Measurements from ENCODE around the gene KANSL3. TPM values are rescaled to one million over a fixed set of nuclear protein-coding genes. Genes with fewer than 3 reads are reported as not detected.

The KANSL3 gene
- total RNA-seq, 2 experiments from 2014 or later, result 54.4 to 61.8 TPM

- Mint-ChIP-seq H3K9me3 (no peaks in the 10 kb centered on the region), H3K4me3 (no peak overlapping the region), H3K4me1 (ENCODE audit: low read depth) (no peaks in the 10 kb centered on the region), H3K27ac (no peak overlapping the region), H3K36me3 (ENCODE audit: low read depth) (no peaks in the 10 kb centered on the region), H3K27me3 (peaks cover 3% of the 10 kb centered on the region)
- Histone ChIP-seq H3K27ac (ENCODE audit: low read depth in 1 of 2, low read length in 2 of 2) (no peak overlapping the region), H3K27me3 (ENCODE audit: control insufficient read depth in 1 of 2, insufficient read depth in 2 of 2, low read length in 2 of 2) (no peaks in the 10 kb centered on the region), H3K4me3 (ENCODE audit: low read length) (no peak overlapping the region), H3K36me3 (ENCODE audit: insufficient read depth, low read length) (no peaks in the 10 kb centered on the region), H3K4me1 (ENCODE audit: insufficient read depth, low read length) (no peaks in the 10 kb centered on the region), H3K9me3 (ENCODE audit: control insufficient read depth in 1 of 2, insufficient read depth in 1 of 2, low read length in 2 of 2) (no peaks in the 10 kb centered on the region)
- ATAC-seq (ENCODE audit: poor library complexity), result no peak
- no peak for TF ChIP-seq CTCF (IDR thresholded peaks at IDR 0.05)
- intact Hi-C loops (cut with DNase I, micrococcal nuclease), result no loop called here
- ChIA-PET CTCF (no interaction called here), POLR2A (no interaction called here)
- DNase-seq, result no peak
These were observed 46.9 kb upstream of the KANSL3 start for GRCh38 chr2:96684883-96685576.

GRCh38 chr2:96683972-96684820, 46.1 kb upstream of the KANSL3 start:
- ChIA-PET CTCF (no interaction called here), POLR2A (no interaction called here)
- no peaks in the 10 kb centered on the region for H3K4me1 ChIP-seq (ENCODE audit: insufficient read depth, low read length)
- peaks cover 3% of the 10 kb centered on the region for H3K27me3 Mint-ChIP-seq
- H3K4me1 Mint-ChIP-seq (ENCODE audit: low read depth), result no peaks in the 10 kb centered on the region
- no peaks in the 10 kb centered on the region for H3K27me3 ChIP-seq (ENCODE audit: control insufficient read depth in 1 of 2, insufficient read depth in 2 of 2, low read length in 2 of 2)
- DNase-seq (no peak), ATAC-seq (ENCODE audit: poor library complexity) (no peak)
- H3K4me3 Mint-ChIP-seq, result no peak overlapping the region
- H3K27ac Mint-ChIP-seq, result no peak overlapping the region
- TF ChIP-seq CTCF (IDR thresholded peaks at IDR 0.05), result no peak
- H3K4me3 ChIP-seq (ENCODE audit: low read length), result no peak overlapping the region
- intact Hi-C loops (cut with DNase I, micrococcal nuclease), result no loop called here
- H3K36me3 ChIP-seq (ENCODE audit: insufficient read depth, low read length), result no peaks in the 10 kb centered on the region
- no peaks in the 10 kb centered on the region for H3K9me3 ChIP-seq (ENCODE audit: control insufficient read depth in 1 of 2, insufficient read depth in 1 of 2, low read length in 2 of 2)
- no peak overlapping the region for H3K27ac ChIP-seq (ENCODE audit: low read depth in 1 of 2, low read length in 2 of 2)
- H3K9me3 Mint-ChIP-seq, result no peaks in the 10 kb centered on the region
- H3K36me3 Mint-ChIP-seq (ENCODE audit: low read depth), result no peaks in the 10 kb centered on the region

- Histone ChIP-seq H3K27ac (ENCODE audit: low read depth in 1 of 2, low read length in 2 of 2) (no peak overlapping the region), H3K4me1 (ENCODE audit: insufficient read depth, low read length) (no peaks in the 10 kb centered on the region), H3K4me3 (ENCODE audit: low read length) (no peak overlapping the region), H3K36me3 (ENCODE audit: insufficient read depth, low read length) (no peaks in the 10 kb centered on the region), H3K27me3 (ENCODE audit: control insufficient read depth in 1 of 2, insufficient read depth in 2 of 2, low read length in 2 of 2) (no peaks in the 10 kb centered on the region), H3K9me3 (ENCODE audit: control insufficient read depth in 1 of 2, insufficient read depth in 1 of 2, low read length in 2 of 2) (no peaks in the 10 kb centered on the region)
- DNase-seq (no peak), ATAC-seq (ENCODE audit: poor library complexity) (no peak)
- Mint-ChIP-seq H3K27ac (no peak overlapping the region), H3K4me3 (no peak overlapping the region), H3K9me3 (no peaks in the 10 kb centered on the region), H3K4me1 (ENCODE audit: low read depth) (no peaks in the 10 kb centered on the region), H3K27me3 (peaks cover 3% of the 10 kb centered on the region), H3K36me3 (ENCODE audit: low read depth) (no peaks in the 10 kb centered on the region)
- ChIA-PET CTCF (no interaction called here), POLR2A (no interaction called here)
- TF ChIP-seq CTCF (IDR thresholded peaks at IDR 0.05), result no peak
- intact Hi-C loops (cut with DNase I, micrococcal nuclease), result no loop called here
These were observed 45.2 kb upstream of the KANSL3 start for GRCh38 chr2:96683307-96683706.
